Measurements from ENCODE around the gene AMY2A. TPM values are rescaled to one million over a fixed set of nuclear protein-coding genes. Genes with fewer than 3 reads are reported as not detected.
"Not testable (repeated sequence)": the region's sequence is repeated elsewhere in the genome, so short reads cannot be mapped to it uniquely, and the experiment has no call there.

Gene AMY2A
- total RNA-seq, result not detected in 2 replicates

- DNase-seq (ENCODE audit: low read depth in 2 of 2), result not testable (repeated sequence)
Observed at GRCh38 chr1:103616994-103617477, at the start of gene AMY2A. AMY2A (plus strand) TSS chr1:103617427; CDS start chr1:103617441, 14 bp downstream.

- DNase-seq (ENCODE audit: low read depth in 2 of 2), result no peak
Observed at GRCh38 chr1:103569493-103569892, 47.7 kb upstream of the AMY2A start.

GRCh38 chr1:103571289-103571688 is 45.9 kb upstream of the AMY2A start, which contains the start of gene AMY2B:
AMY2B (plus strand) TSS chr1:103571589; CDS start chr1:103571603, 14 bp downstream.
- DNase-seq (ENCODE audit: low read depth in 2 of 2), result not testable (repeated sequence)

- DNase-seq (ENCODE audit: low read depth in 2 of 2), result no peak
Observed at GRCh38 chr1:103576065-103576464, 41.2 kb upstream of the AMY2A start.

GRCh38 chr1:103576784-103577183 is 40.4 kb upstream of the AMY2A start:
- not testable (repeated sequence) for DNase-seq (ENCODE audit: low read depth in 2 of 2)

GRCh38 chr1:103582464-103582863 is 34.8 kb upstream of the AMY2A start:
- DNase-seq (ENCODE audit: low read depth in 2 of 2), result no peak

- no peak for DNase-seq (ENCODE audit: low read depth in 2 of 2)
Observed at GRCh38 chr1:103583887-103584286, 33.3 kb upstream of the AMY2A start.

- DNase-seq (ENCODE audit: low read depth in 2 of 2), result no peak
Observed at GRCh38 chr1:103584537-103584936, 32.7 kb upstream of the AMY2A start.

GRCh38 chr1:103602740-103603139 is 14.5 kb upstream of the AMY2A start:
- DNase-seq (ENCODE audit: low read depth in 2 of 2), result not testable (repeated sequence)

GRCh38 chr1:103616362-103616761 is 865 bp upstream of the AMY2A start:
- DNase-seq (ENCODE audit: low read depth in 2 of 2), result no peak

GRCh38 chr1:103627436-103627835 is 10.2 kb downstream of the AMY2A start:
- DNase-seq (ENCODE audit: low read depth in 2 of 2), result not testable (repeated sequence)

GRCh38 chr1:103641194-103641593 is 24.0 kb downstream of the AMY2A start:
- not testable (repeated sequence) for DNase-seq (ENCODE audit: low read depth in 2 of 2)

GRCh38 chr1:103643908-103644307 is 26.7 kb downstream of the AMY2A start:
- not testable (repeated sequence) for DNase-seq (ENCODE audit: low read depth in 2 of 2)

GRCh38 chr1:103650305-103650704 is 33.1 kb downstream of the AMY2A start:
- DNase-seq (ENCODE audit: low read depth in 2 of 2), result not testable (repeated sequence)

GRCh38 chr1:103650889-103651288 is 33.7 kb downstream of the AMY2A start:
- DNase-seq (ENCODE audit: low read depth in 2 of 2), result not testable (repeated sequence)

GRCh38 chr1:103654133-103654532 is 36.9 kb downstream of the AMY2A start:
- DNase-seq (ENCODE audit: low read depth in 2 of 2), result not testable (repeated sequence)

GRCh38 chr1:103655460-103655859 is 38.2 kb downstream of the AMY2A start, which contains the start of gene AMY1A:
AMY1A (plus strand) TSS chr1:103655760; CDS start chr1:103656331, 571 bp downstream.
- not testable (repeated sequence) for DNase-seq (ENCODE audit: low read depth in 2 of 2)

Other genes with a start within 250 kb of the AMY2A start
- 3.3 and 4.8 TPM in 2 replicates for gene RNPC3, start 91.7 kb upstream of the AMY2A start, total RNA-seq
- 0.65 and 1.8 TPM in 2 replicates for gene AMY2B, start 45.8 kb upstream of the AMY2A start, total RNA-seq
- gene AMY1A, start 38.3 kb downstream of the AMY2A start, total RNA-seq, result not detected in 2 replicates
- gene AMY1B, start 78.8 kb downstream of the AMY2A start, total RNA-seq, result not detected in 2 replicates
- not detected in 2 replicates for gene AMY1C, start 132.5 kb downstream of the AMY2A start, total RNA-seq

All from lung microvascular endothelial cell (primary cell).